Suprapubic skin (tissue), 4 donors: ENCODE data around the gene PLK4. TPM values are rescaled to one million over a fixed set of nuclear protein-coding genes. Genes with fewer than 3 reads are reported as not detected.
"Not testable (repeated sequence)": the region's sequence is repeated elsewhere in the genome, so short reads cannot be mapped to it uniquely, and the experiment has no call there.

Experiments used
- DNase-seq, 2 donors: peaks; one replicate each; pipeline ENCODE4 v3.0.0-alpha.2; 2019; ENCODE audit warnings: low spot score in 2 of 2
- H3K27ac ChIP-seq: fragments of 200-600 bp; sonication (generic); one replicate; pipeline ENCODE4 v1.5.1; 2019
- H3K27me3 ChIP-seq: fragments of 200-600 bp; sonication (generic); one replicate; pipeline ENCODE4 v1.5.1; 2019
- H3K36me3 ChIP-seq: fragments of 200-600 bp; sonication (generic); one replicate; pipeline ENCODE4 v1.5.1; 2019
- H3K4me1 ChIP-seq: fragments of 200-600 bp; sonication (generic); one replicate; pipeline ENCODE4 v1.5.1; 2019
- H3K4me3 ChIP-seq: fragments of 200-600 bp; sonication (generic); one replicate; pipeline ENCODE4 v1.5.1; 2019; ENCODE audit warnings: mild to moderate bottlenecking
- H3K9me3 ChIP-seq: fragments of 200-600 bp; sonication (generic); one replicate; pipeline ENCODE4 v1.5.1; 2019
- CTCF ChIP-seq, 2 donors: fragments of 200-600 bp in 1 of 2; fragments of 450-650 bp in 1 of 2; sonication (generic) in 1 of 2; IDR thresholded peaks; one replicate each; pipeline ENCODE4 v1.5.1; 2016 to 2019; ENCODE audit warnings: antibody characterized with exemption in 2 of 2, mild to moderate bottlenecking in 1 of 2, moderate library complexity in 1 of 2
- EP300 ChIP-seq: sonication (generic); formaldehyde crosslinking; IDR thresholded peaks from one replicate; pipeline ENCODE4 v1.6.1; 2017; ENCODE audit warnings: antibody characterized with exemption
- POLR2A ChIP-seq, 2 donors: fragments of 450-650 bp; IDR thresholded peaks; one replicate each; pipeline ENCODE4 v1.6.1; 2017; ENCODE audit warnings: antibody characterized with exemption in 2 of 2, mild to moderate bottlenecking in 2 of 2, moderate library complexity in 2 of 2
- POLR2AphosphoS5 ChIP-seq, 3 donors: sonication (generic); formaldehyde crosslinking; IDR thresholded peaks; one replicate each; pipeline ENCODE4 v1.6.1; 2017; ENCODE audit warnings: antibody characterized with exemption in 3 of 3
- WGBS: methylation state at CpG from one replicate; pipeline ENCODE4 v1.1.5; 2018; 5-methylcytosine and 5-hydroxymethylcytosine counted together
- total RNA-seq, 4 donors: library from RNA; depleted of rRNA; stranded (reverse); fragments of >200 nt; gene quantifications; one replicate each; pipeline ENCODE4 v1.1.0, GENCODE V29; 2016

PLK4 gene
- total RNA-seq, 4 donors from 2014 or later = 5.0 to 7.8 (median 6.4) TPM

DNA sequence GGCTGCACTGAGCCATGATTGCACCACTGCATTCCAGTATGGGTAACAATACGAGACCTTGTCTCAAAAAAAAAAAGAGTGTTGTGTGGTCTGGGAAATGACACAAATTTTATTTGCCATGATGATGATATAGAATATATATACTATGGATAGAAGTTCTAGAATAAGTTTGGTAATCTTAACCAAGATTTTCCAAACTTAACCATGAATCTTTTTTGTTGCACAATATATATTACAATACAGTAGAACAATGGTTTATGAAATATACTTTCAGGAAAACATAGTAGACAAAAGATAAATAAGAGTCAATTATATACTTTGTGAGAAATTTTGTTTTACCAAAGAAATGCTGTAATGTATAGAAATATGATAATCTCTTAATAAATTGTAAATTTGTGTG is 49.5 kb downstream of the PLK4 start:
- H3K4me1 ChIP-seq = no peaks in the 10 kb centered on the region
- H3K9me3 ChIP-seq = no peaks in the 10 kb centered on the region
- WGBS = 100% methylated on average over 1 of the region's 1 CpG
- peaks cover 31% of the 10 kb centered on the region for H3K36me3 ChIP-seq
- no peak overlapping the region for H3K27ac ChIP-seq
- no peak overlapping the region for H3K4me3 ChIP-seq
- no peak for TF ChIP-seq POLR2A (IDR thresholded peaks at IDR 0.05)
- TF ChIP-seq CTCF (IDR thresholded peaks at IDR 0.05) = no peak
- no peak for TF ChIP-seq POLR2AphosphoS5 (IDR thresholded peaks at IDR 0.05)
- TF ChIP-seq EP300 = no peak
- no peaks in the 10 kb centered on the region for H3K27me3 ChIP-seq
- no peak for DNase-seq

- not testable (repeated sequence) for H3K9me3 ChIP-seq, H3K4me3 ChIP-seq, DNase-seq, H3K4me1 ChIP-seq, H3K27ac ChIP-seq, H3K27me3 ChIP-seq
- 96% methylated on average over 6 of the region's 6 CpGs for WGBS
- peaks cover 26% of the 10 kb centered on the region for H3K36me3 ChIP-seq
Measured at GRCh38 chr4:127931836-127932235, 51.1 kb downstream of the PLK4 start.

DNA sequence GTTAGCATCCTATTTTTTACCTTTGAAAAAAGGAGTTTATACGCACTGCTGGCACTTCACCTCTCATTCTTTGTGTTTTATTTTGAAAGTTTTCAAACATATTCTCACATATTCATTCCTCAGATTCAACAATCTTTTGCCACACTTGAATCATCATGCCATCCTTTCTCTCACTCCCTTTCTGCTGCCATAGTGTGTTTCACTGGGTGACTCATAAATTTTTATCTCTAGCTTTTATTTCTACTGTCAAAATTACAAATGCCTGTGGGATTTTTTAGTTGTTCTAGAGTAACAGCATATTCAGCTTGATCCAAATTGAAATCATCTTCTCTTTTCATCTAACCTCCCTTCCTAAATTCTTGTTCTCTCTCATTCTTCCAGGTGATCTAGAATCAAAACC is 56.3 kb downstream of the PLK4 start:
- Histone ChIP-seq H3K4me1 (no peaks in the 10 kb centered on the region), H3K36me3 (peaks cover 6% of the 10 kb centered on the region), H3K9me3 (no peaks in the 10 kb centered on the region), H3K27me3 (no peaks in the 10 kb centered on the region), H3K27ac (no peak overlapping the region), H3K4me3 (no peak overlapping the region)
- WGBS = 97% methylated on average over 1 of the region's 1 CpG
- no peak for TF ChIP-seq CTCF (IDR thresholded peaks at IDR 0.05)
- TF ChIP-seq EP300 = no peak
- TF ChIP-seq POLR2A (IDR thresholded peaks at IDR 0.05) = no peak
- no peak for TF ChIP-seq POLR2AphosphoS5 (IDR thresholded peaks at IDR 0.05)
- no peak for DNase-seq

Other genes starting within 250 kb of the PLK4 start
- gene INTU, start 247.9 kb upstream of the PLK4 start, total RNA-seq = 10 to 100 TPM in 1 of 4 donors, 1 to 10 TPM in 3; 6.1 to 11.7 (median 8.3) TPM
- gene SLC25A31, start 150.5 kb upstream of the PLK4 start, total RNA-seq = not detected
- 10 to 100 TPM; 17.8 to 22.2 (median 19.6) TPM for gene HSPA4L, start 98.6 kb upstream of the PLK4 start, total RNA-seq
- gene MFSD8, start 84.3 kb downstream of the PLK4 start, total RNA-seq = 10 to 100 TPM; 22.2 to 63.1 (median 26.8) TPM
- gene ABHD18, start 84.5 kb downstream of the PLK4 start, total RNA-seq = 10 to 100 TPM in 2 of 4 donors, 1 to 10 TPM in 2; 5.5 to 17.8 (median 10.3) TPM
- gene LARP1B, start 180.4 kb downstream of the PLK4 start, total RNA-seq = 10 to 100 TPM; 16.8 to 22.0 (median 20.3) TPM